GM23338 (cell line): ENCODE results near the gene ADGRD1.

Experiments used
- CREB1 ChIP-seq: fragments of 250-450 bp; sonication (Bioruptor Pico); IDR thresholded peaks from 2 replicates; pipeline ENCODE4 v1.5.0; 2020; ENCODE audit warnings: low read depth, mild to moderate bottlenecking, moderate library complexity
- ETS1 ChIP-seq: IDR thresholded peaks from 2 replicates; pipeline ENCODE4 v1.6.1; 2016; ENCODE audit warnings: antibody characterized with exemption
- EZH2 ChIP-seq: fragments of 200-600 bp; sonication (generic); IDR thresholded peaks from one replicate; pipeline ENCODE4 v1.8.0; 2017; ENCODE audit warnings: antibody characterized with exemption, mild to moderate bottlenecking, low read depth; ENCODE audit not compliant: unreplicated experiment
- EZH2phosphoT487 ChIP-seq: fragments of 200-600 bp; sonication (generic); IDR thresholded peaks from one replicate; pipeline ENCODE4 v1.8.1; 2018; ENCODE audit warnings: antibody characterized with exemption; ENCODE audit not compliant: unreplicated experiment
- JUNB ChIP-seq: IDR thresholded peaks from one replicate; pipeline ENCODE4 v1.6.1; 2016; ENCODE audit warnings: antibody characterized with exemption; ENCODE audit not compliant: unreplicated experiment
- NANOG ChIP-seq: IDR thresholded peaks from 2 replicates; pipeline ENCODE4 v1.6.1; 2016; ENCODE audit warnings: antibody characterized with exemption, borderline replicate concordance
- POLR2AphosphoS5 ChIP-seq: IDR thresholded peaks from 2 replicates; pipeline ENCODE4 v1.6.1; 2016; ENCODE audit warnings: antibody characterized with exemption, low read depth
- REST ChIP-seq: IDR thresholded peaks from one replicate; pipeline ENCODE4 v1.6.1; 2018; ENCODE audit warnings: antibody characterized with exemption; ENCODE audit not compliant: unreplicated experiment
- STAT1 ChIP-seq: IDR thresholded peaks from one replicate; pipeline ENCODE4 v1.6.1; 2016; ENCODE audit warnings: antibody characterized with exemption; ENCODE audit not compliant: unreplicated experiment
- ZNF331 ChIP-seq: fragments of 250-450 bp; sonication (Bioruptor Pico); IDR thresholded peaks from 2 replicates; pipeline ENCODE4 v1.5.0; 2020; ENCODE audit warnings: low read depth, mild to moderate bottlenecking, moderate library complexity
- ZNF462 ChIP-seq: fragments of 250-450 bp; sonication (Bioruptor Pico); IDR thresholded peaks from 2 replicates; pipeline ENCODE4 v1.5.0; 2020; ENCODE audit warnings: mild to moderate bottlenecking, moderate library complexity
- TF ChIP-seq, protein P1 (sequence below), 2 experiments: fragments of 200-600 bp in 1 of 2; sonication (generic) in 1 of 2; conservative IDR thresholded peaks; 2 replicates each; pipeline versions ENCODE4 v1.5.1 to v1.6.1; 2016 to 2017; ENCODE audit warnings: antibody characterized with exemption in 2 of 2, low read depth in 2 of 2, mild to moderate bottlenecking in 2 of 2, moderate library complexity in 1 of 2

GRCh38 chr12:130988261-130988660, 34.6 kb downstream of the ADGRD1 start:
- TF ChIP-seq, protein P1, sequence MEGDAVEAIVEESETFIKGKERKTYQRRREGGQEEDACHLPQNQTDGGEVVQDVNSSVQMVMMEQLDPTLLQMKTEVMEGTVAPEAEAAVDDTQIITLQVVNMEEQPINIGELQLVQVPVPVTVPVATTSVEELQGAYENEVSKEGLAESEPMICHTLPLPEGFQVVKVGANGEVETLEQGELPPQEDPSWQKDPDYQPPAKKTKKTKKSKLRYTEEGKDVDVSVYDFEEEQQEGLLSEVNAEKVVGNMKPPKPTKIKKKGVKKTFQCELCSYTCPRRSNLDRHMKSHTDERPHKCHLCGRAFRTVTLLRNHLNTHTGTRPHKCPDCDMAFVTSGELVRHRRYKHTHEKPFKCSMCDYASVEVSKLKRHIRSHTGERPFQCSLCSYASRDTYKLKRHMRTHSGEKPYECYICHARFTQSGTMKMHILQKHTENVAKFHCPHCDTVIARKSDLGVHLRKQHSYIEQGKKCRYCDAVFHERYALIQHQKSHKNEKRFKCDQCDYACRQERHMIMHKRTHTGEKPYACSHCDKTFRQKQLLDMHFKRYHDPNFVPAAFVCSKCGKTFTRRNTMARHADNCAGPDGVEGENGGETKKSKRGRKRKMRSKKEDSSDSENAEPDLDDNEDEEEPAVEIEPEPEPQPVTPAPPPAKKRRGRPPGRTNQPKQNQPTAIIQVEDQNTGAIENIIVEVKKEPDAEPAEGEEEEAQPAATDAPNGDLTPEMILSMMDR (conservative IDR thresholded peaks at IDR 0.05; ENCODE audit: low read depth in 2 of 2): no peak
- no peak for TF ChIP-seq POLR2AphosphoS5
- TF ChIP-seq REST: no peak
- TF ChIP-seq JUNB: no peak
- no peak for TF ChIP-seq EZH2phosphoT487
- no peak for TF ChIP-seq STAT1
- TF ChIP-seq EZH2: no peak
- no peak for TF ChIP-seq CREB1 (CRISPR knock-in tag)
- TF ChIP-seq NANOG: no peak
- no peak for TF ChIP-seq ETS1
- no peak for TF ChIP-seq ZNF331
- TF ChIP-seq ZNF462 (CRISPR knock-in tag): no peak
